Panc1 (cell line): ENCODE results near the gene TACC2. TPM values are rescaled to one million over a fixed set of nuclear protein-coding genes. Genes with fewer than 3 reads are reported as not detected.
A peak's percentile ranks its signal among the peaks of the same experiment; 100 is the strongest.

ENCODE experiments used
- ATAC-seq: fragments of 200-7000 bp; cut with Tn5 transposase; 2 replicates; pipeline ENCODE4 v1.9.1; 2020; ENCODE audit warnings: mild to moderate bottlenecking, moderate library complexity
- BruUV-seq: library from RNA; stranded (reverse); fragments of 400-500 nt; replicated peaks from 2 replicates; lab custom pipeline; 2021; lab: Mats Ljungman, UMichigan
- CTCF ChIA-PET: fragments of 300-600 bp; sonication (Branson Sonifier 250); formaldehyde crosslinking; loops from one replicate; lab custom pipeline; 2022; ENCODE audit warnings: antibody characterized with exemption; lab: Charles Lee
- POLR2A ChIA-PET: fragments of 300-600 bp; sonication (Branson Sonifier 250); formaldehyde crosslinking; loops from one replicate; lab custom pipeline; 2022; ENCODE audit warnings: antibody characterized with exemption; lab: Charles Lee
- DNase-seq: peaks from one replicate; pipeline ENCODE4 v3.0.0-alpha.2; 2010; ENCODE audit warnings: low read depth, low spot score
- H3K27ac ChIP-seq: 2 replicates; pipeline ENCODE4 v1.5.1; 2011; ENCODE audit warnings: mild to moderate bottlenecking, low read length, inconsistent platforms
- H3K27me3 ChIP-seq: fragments of 200-500 bp; sonication (Bioruptor generic); 2 replicates; pipeline ENCODE4 v1.6.0; 2014; ENCODE audit warnings: low read length, inconsistent platforms; ENCODE audit not compliant: control insufficient read depth, insufficient read depth
- H3K36me3 ChIP-seq: fragments of 200-500 bp; sonication (Bioruptor generic); 2 replicates; pipeline ENCODE4 v1.5.1; 2014; ENCODE audit warnings: inconsistent platforms, mild to moderate bottlenecking, low read length, moderate library complexity; ENCODE audit not compliant: control insufficient read depth, insufficient read depth
- H3K4me1 ChIP-seq: 2 replicates; pipeline ENCODE4 v1.5.1; 2011; ENCODE audit warnings: inconsistent platforms, mild to moderate bottlenecking, low read length, moderate library complexity; ENCODE audit not compliant: control insufficient read depth, insufficient read depth
- H3K4me3 ChIP-seq, 2 experiments: 2 replicates each; pipeline ENCODE4 v1.5.1; 2011 to 2012; ENCODE audit warnings: low read depth in 2 of 2, low read length in 2 of 2, mild to moderate bottlenecking in 2 of 2, inconsistent platforms in 1 of 2, moderate library complexity in 1 of 2
- H3K9me3 ChIP-seq: fragments of 200-500 bp; sonication (Bioruptor generic); 2 replicates; pipeline ENCODE4 v1.5.1; 2014; ENCODE audit warnings: low read depth, mild to moderate bottlenecking, inconsistent platforms, low read length, moderate library complexity; ENCODE audit not compliant: control insufficient read depth, insufficient read depth
- POLR2AphosphoS5 ChIP-seq: IDR thresholded peaks from 2 replicates; pipeline ENCODE4 v1.6.1; 2012; ENCODE audit warnings: mild to moderate bottlenecking, low read depth, low read length, moderate library complexity
- SIN3A ChIP-seq: IDR thresholded peaks from 2 replicates; pipeline ENCODE4 v1.6.1; 2012; ENCODE audit warnings: low read depth, mild to moderate bottlenecking, low read length, moderate library complexity, borderline replicate concordance; ENCODE audit not compliant: insufficient read depth
- TCF7L2 ChIP-seq: IDR thresholded peaks from 2 replicates; pipeline ENCODE4 v1.6.1; 2011; ENCODE audit warnings: mild to moderate bottlenecking, low read depth, low read length, inconsistent platforms
- in situ Hi-C: cut with HindIII; loops from 2 replicates; pipeline ENCODE4 v1.10.0; 2016; ENCODE audit warnings: low sequenced_read_pairs, low pct_unique_long_range_greater_than_20kb
- intact Hi-C: fragments of 100-400 bp; cut with micrococcal nuclease; formaldehyde crosslinking; loops from one replicate; pipeline ENCODE4 v1.10.0; 2022; ENCODE audit not compliant: unreplicated experiment
- total RNA-seq: library from RNA; stranded (reverse); gene quantifications from one replicate; pipeline ENCODE4 v1.2.1, GENCODE V29; 2021; ENCODE audit not compliant: unreplicated experiment
- TF ChIP-seq, protein P1 (sequence below), 2 experiments: IDR thresholded peaks; 2 replicates each; pipeline ENCODE4 v1.6.1; 2011 to 2012; ENCODE audit warnings: low read depth in 2 of 2, control low read depth in 1 of 2, low read length in 1 of 2, mild to moderate bottlenecking in 1 of 2, moderate library complexity in 1 of 2; ENCODE audit not compliant: insufficient read depth in 1 of 2
- TF ChIP-seq, protein P2 (sequence below): fragments of 450-650 bp; IDR thresholded peaks from 2 replicates; pipeline ENCODE4 v1.5.1; 2017; ENCODE audit warnings: mild to moderate bottlenecking

Gene TACC2
- total RNA-seq, 1 experiment from 2014 or later, result 133 TPM

DNA sequence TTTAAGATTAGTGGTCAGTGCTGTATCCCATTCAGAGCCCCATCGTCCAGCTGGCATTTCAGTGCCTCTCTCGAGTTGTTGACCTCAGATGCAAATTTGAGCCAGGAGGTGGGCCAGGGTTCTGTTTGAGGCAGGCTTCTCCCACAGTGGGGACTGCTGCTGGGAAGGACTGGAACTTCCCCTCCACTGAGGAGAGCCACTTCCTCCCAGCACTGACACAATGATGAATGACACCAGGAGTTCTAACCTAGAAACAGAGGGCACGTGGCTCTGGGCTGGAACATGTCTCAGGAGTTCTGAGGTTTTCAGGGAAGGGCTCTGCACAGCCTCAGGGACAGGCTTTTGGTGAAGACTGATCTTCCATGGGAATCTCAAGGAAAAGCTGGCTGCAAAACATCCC lies 263.8 kb downstream of the TACC2 start:
- ChIA-PET CTCF (no interaction called here), POLR2A (no interaction called here)
- Histone ChIP-seq H3K4me3 (no peak overlapping the region), H3K27me3 (no peaks in the 10 kb centered on the region), H3K4me1 (no peaks in the 10 kb centered on the region), H3K9me3 (no peaks in the 10 kb centered on the region), H3K36me3 (peaks cover 8% of the 10 kb centered on the region), H3K27ac (no peak overlapping the region)
- intact Hi-C loops, result no loop called here
- 0 out of 2 replicates have a peak, but pooled peaks have one; percentile 17 for ATAC-seq
- in situ Hi-C loops, result no loop called here
- no TSS peak for BruUV-seq
- DNase-seq, result no peak
- TF ChIP-seq POLR2AphosphoS5 (no peak), SIN3A (no peak), TCF7L2 (no peak)
- TF ChIP-seq, protein P1, sequence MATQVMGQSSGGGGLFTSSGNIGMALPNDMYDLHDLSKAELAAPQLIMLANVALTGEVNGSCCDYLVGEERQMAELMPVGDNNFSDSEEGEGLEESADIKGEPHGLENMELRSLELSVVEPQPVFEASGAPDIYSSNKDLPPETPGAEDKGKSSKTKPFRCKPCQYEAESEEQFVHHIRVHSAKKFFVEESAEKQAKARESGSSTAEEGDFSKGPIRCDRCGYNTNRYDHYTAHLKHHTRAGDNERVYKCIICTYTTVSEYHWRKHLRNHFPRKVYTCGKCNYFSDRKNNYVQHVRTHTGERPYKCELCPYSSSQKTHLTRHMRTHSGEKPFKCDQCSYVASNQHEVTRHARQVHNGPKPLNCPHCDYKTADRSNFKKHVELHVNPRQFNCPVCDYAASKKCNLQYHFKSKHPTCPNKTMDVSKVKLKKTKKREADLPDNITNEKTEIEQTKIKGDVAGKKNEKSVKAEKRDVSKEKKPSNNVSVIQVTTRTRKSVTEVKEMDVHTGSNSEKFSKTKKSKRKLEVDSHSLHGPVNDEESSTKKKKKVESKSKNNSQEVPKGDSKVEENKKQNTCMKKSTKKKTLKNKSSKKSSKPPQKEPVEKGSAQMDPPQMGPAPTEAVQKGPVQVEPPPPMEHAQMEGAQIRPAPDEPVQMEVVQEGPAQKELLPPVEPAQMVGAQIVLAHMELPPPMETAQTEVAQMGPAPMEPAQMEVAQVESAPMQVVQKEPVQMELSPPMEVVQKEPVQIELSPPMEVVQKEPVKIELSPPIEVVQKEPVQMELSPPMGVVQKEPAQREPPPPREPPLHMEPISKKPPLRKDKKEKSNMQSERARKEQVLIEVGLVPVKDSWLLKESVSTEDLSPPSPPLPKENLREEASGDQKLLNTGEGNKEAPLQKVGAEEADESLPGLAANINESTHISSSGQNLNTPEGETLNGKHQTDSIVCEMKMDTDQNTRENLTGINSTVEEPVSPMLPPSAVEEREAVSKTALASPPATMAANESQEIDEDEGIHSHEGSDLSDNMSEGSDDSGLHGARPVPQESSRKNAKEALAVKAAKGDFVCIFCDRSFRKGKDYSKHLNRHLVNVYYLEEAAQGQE (IDR thresholded peaks at IDR 0.05; ENCODE audit: insufficient read depth in 1 of 2, low read depth in 2 of 2, low read length in 1 of 2), result no peak
- TF ChIP-seq, protein P2, sequence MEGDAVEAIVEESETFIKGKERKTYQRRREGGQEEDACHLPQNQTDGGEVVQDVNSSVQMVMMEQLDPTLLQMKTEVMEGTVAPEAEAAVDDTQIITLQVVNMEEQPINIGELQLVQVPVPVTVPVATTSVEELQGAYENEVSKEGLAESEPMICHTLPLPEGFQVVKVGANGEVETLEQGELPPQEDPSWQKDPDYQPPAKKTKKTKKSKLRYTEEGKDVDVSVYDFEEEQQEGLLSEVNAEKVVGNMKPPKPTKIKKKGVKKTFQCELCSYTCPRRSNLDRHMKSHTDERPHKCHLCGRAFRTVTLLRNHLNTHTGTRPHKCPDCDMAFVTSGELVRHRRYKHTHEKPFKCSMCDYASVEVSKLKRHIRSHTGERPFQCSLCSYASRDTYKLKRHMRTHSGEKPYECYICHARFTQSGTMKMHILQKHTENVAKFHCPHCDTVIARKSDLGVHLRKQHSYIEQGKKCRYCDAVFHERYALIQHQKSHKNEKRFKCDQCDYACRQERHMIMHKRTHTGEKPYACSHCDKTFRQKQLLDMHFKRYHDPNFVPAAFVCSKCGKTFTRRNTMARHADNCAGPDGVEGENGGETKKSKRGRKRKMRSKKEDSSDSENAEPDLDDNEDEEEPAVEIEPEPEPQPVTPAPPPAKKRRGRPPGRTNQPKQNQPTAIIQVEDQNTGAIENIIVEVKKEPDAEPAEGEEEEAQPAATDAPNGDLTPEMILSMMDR, result no peak

DNA sequence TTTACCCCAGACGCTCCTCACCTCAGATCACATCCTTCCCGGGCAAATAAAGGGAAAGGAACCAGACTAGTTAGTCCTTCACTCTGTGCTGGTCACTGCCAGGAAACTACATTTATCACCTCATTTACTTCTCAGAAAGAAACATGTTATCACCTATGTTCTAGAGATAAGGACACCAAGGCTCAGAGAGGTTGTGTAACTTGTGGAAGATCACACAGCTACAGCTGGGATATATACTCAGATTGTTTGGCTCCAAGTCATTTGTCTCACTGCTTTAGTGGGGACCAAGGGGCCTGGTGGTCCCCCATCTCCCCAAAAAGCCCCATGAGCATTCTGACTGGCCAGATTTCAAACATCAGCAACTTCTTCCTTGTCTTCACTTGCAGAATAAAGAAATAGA lies 264.6 kb downstream of the TACC2 start:
- intact Hi-C loops, result no loop called here
- in situ Hi-C loops, result no loop called here
- Histone ChIP-seq H3K36me3 (peaks cover 8% of the 10 kb centered on the region), H3K27me3 (no peaks in the 10 kb centered on the region), H3K9me3 (no peaks in the 10 kb centered on the region), H3K4me1 (no peaks in the 10 kb centered on the region), H3K4me3 (no peak overlapping the region), H3K27ac (no peak overlapping the region)
- no peak for DNase-seq
- TF ChIP-seq, protein P1 (IDR thresholded peaks at IDR 0.05; ENCODE audit: insufficient read depth in 1 of 2, low read depth in 2 of 2, low read length in 1 of 2), result no peak
- TF ChIP-seq POLR2AphosphoS5, result no peak
- TF ChIP-seq, protein P2, result no peak
- no peak for TF ChIP-seq TCF7L2
- TF ChIP-seq SIN3A, result no peak
- ChIA-PET POLR2A (no interaction called here), CTCF (no interaction called here)
- ATAC-seq, result no peak
- BruUV-seq, result no TSS peak
